ENCODE measurements around the gene SMIM13. TPM values are rescaled to one million over a fixed set of nuclear protein-coding genes. Genes with fewer than 3 reads are reported as not detected.
"Not testable (repeated sequence)": the region's sequence is repeated elsewhere in the genome, so short reads cannot be mapped to it uniquely, and the experiment has no call there.

Gene SMIM13
- total RNA-seq, 1 donor from 2014 or later: 7.8 TPM

GRCh38 chr6:11083956-11084355, 9.7 kb upstream of the SMIM13 start:
- Mint-ChIP-seq H3K27me3 (ENCODE audit: insufficient read depth, low read depth) (peaks cover 4% of the 10 kb centered on the region), H3K27ac (no peak overlapping the region), H3K9me3 (no peaks in the 10 kb centered on the region), H3K36me3 (no peaks in the 10 kb centered on the region), H3K4me3 (no peak overlapping the region), H3K4me1 (peaks cover 3% of the 10 kb centered on the region)
- H4K20me1 ChIP-seq (ENCODE audit: low read depth): no peaks in the 10 kb centered on the region
- TF ChIP-seq CTCF (IDR thresholded peaks at IDR 0.05) (no peak), EZH2phosphoT487 (IDR thresholded peaks at IDR 0.05) (no peak), EZH2 (IDR thresholded peaks at IDR 0.05) (no peak)
- no peaks in the 10 kb centered on the region for H3K4me1 ChIP-seq
- H2AFZ ChIP-seq (replicated peaks): no peak overlapping the region
- no peaks in the 10 kb centered on the region for H3F3A ChIP-seq (ENCODE audit: low read depth)
- H3K9me3 ChIP-seq (ENCODE audit: low read depth): no peaks in the 10 kb centered on the region
- H3K79me2 ChIP-seq (ENCODE audit: low read depth): no peaks in the 10 kb centered on the region
- no peaks in the 10 kb centered on the region for H3K27me3 ChIP-seq
- H3K4me3 ChIP-seq: no peak overlapping the region
- H3K4me2 ChIP-seq: no peak overlapping the region
- H3K9ac ChIP-seq: no peak overlapping the region
- no peak overlapping the region for H3K27ac ChIP-seq
- H3K36me3 ChIP-seq: no peaks in the 10 kb centered on the region
- DNase-seq (ENCODE audit: low spot score): no peak

GRCh38 chr6:11085758-11086435, 7.7 kb upstream of the SMIM13 start:
- Mint-ChIP-seq H3K9me3 (no peaks in the 10 kb centered on the region), H3K4me1 (peaks cover 3% of the 10 kb centered on the region), H3K27me3 (ENCODE audit: insufficient read depth, low read depth) (peaks cover 8% of the 10 kb centered on the region), H3K36me3 (no peaks in the 10 kb centered on the region), H3K4me3 (no peak overlapping the region), H3K27ac (no peak overlapping the region)
- Histone ChIP-seq H3K4me3 (no peak overlapping the region), H3K79me2 (ENCODE audit: low read depth) (no peaks in the 10 kb centered on the region), H3K36me3 (no peaks in the 10 kb centered on the region), H3K4me1 (no peaks in the 10 kb centered on the region), H2AFZ (replicated peaks) (no peak overlapping the region), H4K20me1 (ENCODE audit: low read depth) (no peaks in the 10 kb centered on the region), H3K9ac (no peak overlapping the region), H3F3A (ENCODE audit: low read depth) (no peaks in the 10 kb centered on the region), H3K27ac (no peak overlapping the region), H3K9me3 (ENCODE audit: low read depth) (no peaks in the 10 kb centered on the region), H3K27me3 (no peaks in the 10 kb centered on the region), H3K4me2 (no peak overlapping the region)
- TF ChIP-seq CTCF (IDR thresholded peaks at IDR 0.05) (no peak), EZH2 (IDR thresholded peaks at IDR 0.05) (no peak), EZH2phosphoT487 (IDR thresholded peaks at IDR 0.05) (no peak)
- no peak for DNase-seq (ENCODE audit: low spot score)

GRCh38 chr6:11087141-11087812, 6.4 kb upstream of the SMIM13 start:
- not testable (repeated sequence) for H3K4me1 Mint-ChIP-seq

GRCh38 chr6:11089695-11090094, 3.9 kb upstream of the SMIM13 start:
- H3K79me2 ChIP-seq (ENCODE audit: low read depth): peaks cover 5% of the 10 kb centered on the region
- H3K4me3 ChIP-seq: no peak overlapping the region
- H3K27me3 ChIP-seq: peaks cover 13% of the 10 kb centered on the region
- Mint-ChIP-seq H3K36me3 (no peaks in the 10 kb centered on the region), H3K27me3 (ENCODE audit: insufficient read depth, low read depth) (peaks cover 6% of the 10 kb centered on the region), H3K27ac (no peak overlapping the region), H3K4me3 (no peak overlapping the region), H3K9me3 (no peaks in the 10 kb centered on the region), H3K4me1 (peaks cover 7% of the 10 kb centered on the region)
- no peak overlapping the region for H3K4me2 ChIP-seq
- H2AFZ ChIP-seq (replicated peaks): no peak overlapping the region
- peaks cover 14% of the 10 kb centered on the region for H3F3A ChIP-seq (ENCODE audit: low read depth)
- DNase-seq (ENCODE audit: low spot score): no peak
- H3K36me3 ChIP-seq: no peaks in the 10 kb centered on the region
- peaks cover 6% of the 10 kb centered on the region for H3K4me1 ChIP-seq
- no peaks in the 10 kb centered on the region for H4K20me1 ChIP-seq (ENCODE audit: low read depth)
- no peak overlapping the region for H3K9ac ChIP-seq
- no peak overlapping the region for H3K27ac ChIP-seq
- no peak for TF ChIP-seq EZH2phosphoT487 (IDR thresholded peaks at IDR 0.05)
- no peak for TF ChIP-seq EZH2 (IDR thresholded peaks at IDR 0.05)
- TF ChIP-seq CTCF (IDR thresholded peaks at IDR 0.05): no peak
- H3K9me3 ChIP-seq (ENCODE audit: low read depth): no peaks in the 10 kb centered on the region

More at GRCh38 chr6:11087141-11087812, 6.4 kb upstream of the SMIM13 start:
- not testable (repeated sequence) for H3F3A ChIP-seq (ENCODE audit: low read depth); H3K27me3 Mint-ChIP-seq (ENCODE audit: insufficient read depth, low read depth); H3K79me2 ChIP-seq (ENCODE audit: low read depth); H3K36me3 Mint-ChIP-seq; H4K20me1 ChIP-seq (ENCODE audit: low read depth); H3K4me3 ChIP-seq; DNase-seq (ENCODE audit: low spot score); H3K9ac ChIP-seq; H3K27ac Mint-ChIP-seq; H3K27ac ChIP-seq; H3K4me3 Mint-ChIP-seq; H3K4me1 ChIP-seq; H3K27me3 ChIP-seq; H2AFZ ChIP-seq (replicated peaks); H3K9me3 Mint-ChIP-seq; H3K9me3 ChIP-seq (ENCODE audit: low read depth); H3K36me3 ChIP-seq; H3K4me2 ChIP-seq

GRCh38 chr6:11091141-11091540, 2.5 kb upstream of the SMIM13 start:
- Histone ChIP-seq H3F3A (ENCODE audit: low read depth) (peaks cover 18% of the 10 kb centered on the region), H4K20me1 (ENCODE audit: low read depth) (peaks cover 12% of the 10 kb centered on the region), H3K27me3 (peaks cover 13% of the 10 kb centered on the region), H3K4me1 (peaks cover 19% of the 10 kb centered on the region), H3K79me2 (ENCODE audit: low read depth) (peaks cover 20% of the 10 kb centered on the region)
- H3K36me3 Mint-ChIP-seq; H3K9me3 Mint-ChIP-seq; H3K4me2 ChIP-seq; H3K27me3 Mint-ChIP-seq (ENCODE audit: insufficient read depth, low read depth); H3K27ac ChIP-seq; H3K9me3 ChIP-seq (ENCODE audit: low read depth); H3K4me3 ChIP-seq; H2AFZ ChIP-seq (replicated peaks); H3K27ac Mint-ChIP-seq; H3K4me3 Mint-ChIP-seq; H3K36me3 ChIP-seq; H3K9ac ChIP-seq; DNase-seq (ENCODE audit: low spot score): not testable (repeated sequence)
- H3K4me1 Mint-ChIP-seq: peaks cover 19% of the 10 kb centered on the region

Data from neural progenitor cell (in vitro differentiated cells).